HEK293 (cell line): ENCODE measurements around the gene SHOC2.

ENCODE experiments used
- GLI2 ChIP-seq: fragments of 450-650 bp; formaldehyde crosslinking; IDR thresholded peaks from 2 replicates; pipeline ENCODE4; 2017; ENCODE audit warnings: missing biosample characterization, missing genetic modification characterization, low read depth, borderline replicate concordance
- HOXC10 ChIP-seq: sonication (generic); formaldehyde crosslinking; IDR thresholded peaks from 2 replicates; pipeline ENCODE4 v1.8.1; 2023; ENCODE audit warnings: mild to moderate bottlenecking, missing genetic modification reagents
- KLF8 ChIP-seq: fragments of 450-650 bp; formaldehyde crosslinking; IDR thresholded peaks from 2 replicates; pipeline ENCODE4 v1.5.1; 2016; ENCODE audit warnings: missing biosample characterization, missing genetic modification characterization
- TRIM28 ChIP-seq: IDR thresholded peaks from 2 replicates; pipeline ENCODE4 v1.6.1; 2011; ENCODE audit warnings: low read length, control low read depth, borderline replicate concordance
- YY2 ChIP-seq: fragments of 450-650 bp; formaldehyde crosslinking; IDR thresholded peaks from 2 replicates; pipeline ENCODE4 v1.5.1; 2016; ENCODE audit warnings: missing biosample characterization, missing genetic modification characterization
- ZNF221 ChIP-seq: fragments of 450-650 bp; formaldehyde crosslinking; IDR thresholded peaks from 2 replicates; pipeline ENCODE4 v1.5.1; 2017; ENCODE audit warnings: missing biosample characterization, missing genetic modification characterization, borderline replicate concordance
- ZNF544 ChIP-seq: fragments of 450-650 bp; formaldehyde crosslinking; IDR thresholded peaks from 2 replicates; pipeline ENCODE4 v1.5.0; 2017; ENCODE audit warnings: missing biosample characterization, missing genetic modification characterization
- ZNF555 ChIP-seq: fragments of 450-650 bp; formaldehyde crosslinking; conservative IDR thresholded peaks from 2 replicates; pipeline ENCODE4 v1.5.1; 2017; ENCODE audit warnings: missing biosample characterization, mild to moderate bottlenecking, missing genetic modification characterization, inconsistent platforms
- ZNF585B ChIP-seq: fragments of 450-650 bp; formaldehyde crosslinking; IDR thresholded peaks from 2 replicates; pipeline ENCODE4 v1.5.1; 2016; ENCODE audit warnings: missing biosample characterization, missing genetic modification characterization
- ZNF596 ChIP-seq: fragments of 450-650 bp; IDR thresholded peaks from 2 replicates; pipeline ENCODE4 v1.5.0; 2018; ENCODE audit warnings: missing biosample characterization, mild to moderate bottlenecking, missing genetic modification characterization, moderate library complexity
- ZNF621 ChIP-seq: fragments of 450-650 bp; formaldehyde crosslinking; IDR thresholded peaks from 2 replicates; pipeline ENCODE4 v1.5.1; 2017; ENCODE audit warnings: missing biosample characterization, missing genetic modification characterization
- ZNF660 ChIP-seq: fragments of 450-650 bp; IDR thresholded peaks from 2 replicates; pipeline ENCODE4 v1.5.1; 2018; ENCODE audit warnings: missing biosample characterization, mild to moderate bottlenecking, missing genetic modification characterization
- ZNF776 ChIP-seq: fragments of 450-650 bp; formaldehyde crosslinking; IDR thresholded peaks from 2 replicates; pipeline ENCODE4 v1.5.0; 2017; ENCODE audit warnings: missing biosample characterization, missing genetic modification characterization, borderline replicate concordance
- ZNF785 ChIP-seq: fragments of 450-650 bp; formaldehyde crosslinking; IDR thresholded peaks from 2 replicates; pipeline ENCODE4 v1.5.1; 2016; ENCODE audit warnings: missing biosample characterization, missing genetic modification characterization
- TF ChIP-seq, protein P1 (sequence below): fragments of 450-650 bp; formaldehyde crosslinking; IDR thresholded peaks from 2 replicates; pipeline ENCODE4 v1.5.1; 2016; ENCODE audit warnings: missing biosample characterization, missing genetic modification characterization
- TF ChIP-seq, protein P2 (sequence below): fragments of 450-650 bp; formaldehyde crosslinking; conservative IDR thresholded peaks from 2 replicates; pipeline ENCODE4 v1.5.1; 2016; ENCODE audit warnings: low read depth, missing biosample characterization, missing genetic modification characterization
- TF ChIP-seq, protein P3 (sequence below): fragments of 450-650 bp; formaldehyde crosslinking; IDR thresholded peaks from 2 replicates; pipeline ENCODE4 v1.5.1; 2016; ENCODE audit warnings: missing biosample characterization, missing genetic modification characterization
- TF ChIP-seq, protein P4 (sequence below): fragments of 450-650 bp; IDR thresholded peaks from 2 replicates; pipeline ENCODE4 v1.5.1; 2018; ENCODE audit warnings: missing biosample characterization, missing genetic modification characterization
- TF ChIP-seq, protein P5 (sequence below): fragments of 450-650 bp; formaldehyde crosslinking; IDR thresholded peaks from 2 replicates; pipeline ENCODE4 v1.5.1; 2016; ENCODE audit warnings: missing biosample characterization, missing genetic modification characterization
- TF ChIP-seq, protein P6 (sequence below): fragments of 450-650 bp; formaldehyde crosslinking; IDR thresholded peaks from 2 replicates; pipeline ENCODE4 v1.5.1; 2016; ENCODE audit warnings: missing biosample characterization, missing genetic modification characterization

Gene SHOC2

DNA sequence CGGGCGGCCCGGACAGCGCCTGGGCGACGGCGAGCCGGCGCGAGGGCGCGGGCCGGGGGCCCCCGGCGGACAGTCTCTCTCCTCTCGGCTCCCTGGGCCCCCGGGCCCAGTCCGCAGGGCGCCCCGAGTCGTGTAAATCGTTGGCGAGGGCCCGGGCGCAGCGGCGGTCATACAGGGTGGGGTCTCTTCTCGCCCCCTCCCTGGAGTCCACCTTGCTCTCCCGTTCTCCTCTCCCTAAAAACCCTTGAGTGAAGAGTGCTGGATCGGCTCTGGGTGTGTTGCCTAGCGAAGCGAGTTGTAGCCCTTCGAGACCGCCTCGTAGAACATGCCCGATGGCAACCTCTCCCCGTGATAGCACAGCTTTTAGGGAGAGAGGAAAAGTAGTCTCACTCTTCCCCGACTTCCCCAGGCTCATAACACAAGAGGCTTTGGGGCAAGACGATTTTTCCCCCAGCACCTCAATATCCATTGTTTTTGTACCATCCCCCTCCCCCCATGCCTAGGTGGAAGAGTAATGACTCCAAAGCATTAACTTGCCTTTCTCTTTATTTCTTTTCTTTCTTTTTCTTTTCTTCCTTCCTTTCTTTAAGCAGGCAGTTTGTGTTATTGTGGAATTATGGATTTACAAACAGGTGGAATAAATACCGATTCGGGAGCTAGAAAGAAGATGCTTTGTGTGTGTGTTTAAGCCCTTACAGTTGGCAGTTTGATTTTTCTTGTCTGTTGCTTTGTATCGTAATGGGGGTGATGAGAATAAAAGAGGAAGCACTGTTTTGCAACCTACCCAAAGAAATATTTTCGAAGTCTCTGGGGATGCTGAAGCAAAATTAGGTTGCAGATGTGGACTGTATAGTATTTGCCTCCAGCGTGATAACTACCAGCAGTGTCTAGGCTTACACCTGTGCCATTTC lies 822 bp downstream of the SHOC2 start (continued):
- TF ChIP-seq, protein P1, sequence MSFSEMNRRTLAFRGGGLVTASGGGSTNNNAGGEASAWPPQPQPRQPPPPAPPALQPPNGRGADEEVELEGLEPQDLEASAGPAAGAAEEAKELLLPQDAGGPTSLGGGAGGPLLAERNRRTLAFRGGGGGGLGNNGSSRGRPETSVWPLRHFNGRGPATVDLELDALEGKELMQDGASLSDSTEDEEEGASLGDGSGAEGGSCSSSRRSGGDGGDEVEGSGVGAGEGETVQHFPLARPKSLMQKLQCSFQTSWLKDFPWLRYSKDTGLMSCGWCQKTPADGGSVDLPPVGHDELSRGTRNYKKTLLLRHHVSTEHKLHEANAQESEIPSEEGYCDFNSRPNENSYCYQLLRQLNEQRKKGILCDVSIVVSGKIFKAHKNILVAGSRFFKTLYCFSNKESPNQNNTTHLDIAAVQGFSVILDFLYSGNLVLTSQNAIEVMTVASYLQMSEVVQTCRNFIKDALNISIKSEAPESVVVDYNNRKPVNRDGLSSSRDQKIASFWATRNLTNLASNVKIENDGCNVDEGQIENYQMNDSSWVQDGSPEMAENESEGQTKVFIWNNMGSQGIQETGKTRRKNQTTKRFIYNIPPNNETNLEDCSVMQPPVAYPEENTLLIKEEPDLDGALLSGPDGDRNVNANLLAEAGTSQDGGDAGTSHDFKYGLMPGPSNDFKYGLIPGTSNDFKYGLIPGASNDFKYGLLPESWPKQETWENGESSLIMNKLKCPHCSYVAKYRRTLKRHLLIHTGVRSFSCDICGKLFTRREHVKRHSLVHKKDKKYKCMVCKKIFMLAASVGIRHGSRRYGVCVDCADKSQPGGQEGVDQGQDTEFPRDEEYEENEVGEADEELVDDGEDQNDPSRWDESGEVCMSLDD (tag by site-specific recombination) = no peak
- TF ChIP-seq ZNF221 (tag by site-specific recombination) (no peak), ZNF585B (tag by site-specific recombination) (no peak), TRIM28 (no peak), ZNF596 (tag by site-specific recombination) (no peak), ZNF776 (tag by site-specific recombination) (no peak), ZNF555 (tag by site-specific recombination) (no peak), YY2 (no peak), ZNF660 (no peak), ZNF785 (tag by site-specific recombination) (no peak), GLI2 (tag by site-specific recombination) (no peak), ZNF544 (no peak), ZNF621 (tag by site-specific recombination) (no peak), HOXC10 (CRISPR knock-in tag) (no peak), KLF8 (tag by site-specific recombination) (peak; percentile 42)
- TF ChIP-seq, protein P2, sequence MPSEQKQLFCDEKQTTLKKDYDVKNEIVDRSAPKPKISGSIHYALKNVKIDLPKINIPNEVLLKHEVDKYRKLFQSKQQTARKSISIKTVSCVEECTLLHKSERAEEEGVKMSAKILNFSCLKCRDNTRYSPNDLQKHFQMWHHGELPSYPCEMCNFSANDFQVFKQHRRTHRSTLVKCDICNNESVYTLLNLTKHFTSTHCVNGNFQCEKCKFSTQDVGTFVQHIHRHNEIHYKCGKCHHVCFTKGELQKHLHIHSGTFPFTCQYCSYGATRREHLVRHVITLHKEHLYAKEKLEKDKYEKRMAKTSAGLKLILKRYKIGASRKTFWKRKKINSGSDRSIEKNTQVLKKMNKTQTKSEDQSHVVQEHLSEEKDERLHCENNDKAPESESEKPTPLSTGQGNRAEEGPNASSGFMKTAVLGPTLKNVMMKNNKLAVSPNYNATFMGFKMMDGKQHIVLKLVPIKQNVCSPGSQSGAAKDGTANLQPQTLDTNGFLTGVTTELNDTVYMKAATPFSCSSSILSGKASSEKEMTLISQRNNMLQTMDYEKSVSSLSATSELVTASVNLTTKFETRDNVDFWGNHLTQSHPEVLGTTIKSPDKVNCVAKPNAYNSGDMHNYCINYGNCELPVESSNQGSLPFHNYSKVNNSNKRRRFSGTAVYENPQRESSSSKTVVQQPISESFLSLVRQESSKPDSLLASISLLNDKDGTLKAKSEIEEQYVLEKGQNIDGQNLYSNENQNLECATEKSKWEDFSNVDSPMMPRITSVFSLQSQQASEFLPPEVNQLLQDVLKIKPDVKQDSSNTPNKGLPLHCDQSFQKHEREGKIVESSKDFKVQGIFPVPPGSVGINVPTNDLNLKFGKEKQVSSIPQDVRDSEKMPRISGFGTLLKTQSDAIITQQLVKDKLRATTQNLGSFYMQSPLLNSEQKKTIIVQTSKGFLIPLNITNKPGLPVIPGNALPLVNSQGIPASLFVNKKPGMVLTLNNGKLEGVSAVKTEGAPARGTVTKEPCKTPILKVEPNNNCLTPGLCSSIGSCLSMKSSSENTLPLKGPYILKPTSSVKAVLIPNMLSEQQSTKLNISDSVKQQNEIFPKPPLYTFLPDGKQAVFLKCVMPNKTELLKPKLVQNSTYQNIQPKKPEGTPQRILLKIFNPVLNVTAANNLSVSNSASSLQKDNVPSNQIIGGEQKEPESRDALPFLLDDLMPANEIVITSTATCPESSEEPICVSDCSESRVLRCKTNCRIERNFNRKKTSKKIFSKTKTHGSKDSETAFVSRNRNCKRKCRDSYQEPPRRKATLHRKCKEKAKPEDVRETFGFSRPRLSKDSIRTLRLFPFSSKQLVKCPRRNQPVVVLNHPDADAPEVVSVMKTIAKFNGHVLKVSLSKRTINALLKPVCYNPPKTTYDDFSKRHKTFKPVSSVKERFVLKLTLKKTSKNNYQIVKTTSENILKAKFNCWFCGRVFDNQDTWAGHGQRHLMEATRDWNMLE (tag by site-specific recombination) = no peak
- TF ChIP-seq, protein P3, sequence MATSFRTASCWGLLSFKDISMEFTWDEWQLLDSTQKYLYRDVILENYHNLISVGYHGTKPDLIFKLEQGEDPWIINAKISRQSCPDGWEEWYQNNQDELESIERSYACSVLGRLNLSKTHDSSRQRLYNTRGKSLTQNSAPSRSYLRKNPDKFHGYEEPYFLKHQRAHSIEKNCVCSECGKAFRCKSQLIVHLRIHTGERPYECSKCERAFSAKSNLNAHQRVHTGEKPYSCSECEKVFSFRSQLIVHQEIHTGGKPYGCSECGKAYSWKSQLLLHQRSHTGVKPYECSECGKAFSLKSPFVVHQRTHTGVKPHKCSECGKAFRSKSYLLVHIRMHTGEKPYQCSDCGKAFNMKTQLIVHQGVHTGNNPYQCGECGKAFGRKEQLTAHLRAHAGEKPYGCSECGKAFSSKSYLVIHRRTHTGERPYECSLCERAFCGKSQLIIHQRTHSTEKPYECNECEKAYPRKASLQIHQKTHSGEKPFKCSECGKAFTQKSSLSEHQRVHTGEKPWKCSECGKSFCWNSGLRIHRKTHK (tag by site-specific recombination) = no peak
- TF ChIP-seq, protein P4, sequence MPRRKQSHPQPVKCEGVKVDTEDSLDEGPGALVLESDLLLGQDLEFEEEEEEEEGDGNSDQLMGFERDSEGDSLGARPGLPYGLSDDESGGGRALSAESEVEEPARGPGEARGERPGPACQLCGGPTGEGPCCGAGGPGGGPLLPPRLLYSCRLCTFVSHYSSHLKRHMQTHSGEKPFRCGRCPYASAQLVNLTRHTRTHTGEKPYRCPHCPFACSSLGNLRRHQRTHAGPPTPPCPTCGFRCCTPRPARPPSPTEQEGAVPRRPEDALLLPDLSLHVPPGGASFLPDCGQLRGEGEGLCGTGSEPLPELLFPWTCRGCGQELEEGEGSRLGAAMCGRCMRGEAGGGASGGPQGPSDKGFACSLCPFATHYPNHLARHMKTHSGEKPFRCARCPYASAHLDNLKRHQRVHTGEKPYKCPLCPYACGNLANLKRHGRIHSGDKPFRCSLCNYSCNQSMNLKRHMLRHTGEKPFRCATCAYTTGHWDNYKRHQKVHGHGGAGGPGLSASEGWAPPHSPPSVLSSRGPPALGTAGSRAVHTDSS (tag by site-specific recombination) = no peak
- TF ChIP-seq, protein P5, sequence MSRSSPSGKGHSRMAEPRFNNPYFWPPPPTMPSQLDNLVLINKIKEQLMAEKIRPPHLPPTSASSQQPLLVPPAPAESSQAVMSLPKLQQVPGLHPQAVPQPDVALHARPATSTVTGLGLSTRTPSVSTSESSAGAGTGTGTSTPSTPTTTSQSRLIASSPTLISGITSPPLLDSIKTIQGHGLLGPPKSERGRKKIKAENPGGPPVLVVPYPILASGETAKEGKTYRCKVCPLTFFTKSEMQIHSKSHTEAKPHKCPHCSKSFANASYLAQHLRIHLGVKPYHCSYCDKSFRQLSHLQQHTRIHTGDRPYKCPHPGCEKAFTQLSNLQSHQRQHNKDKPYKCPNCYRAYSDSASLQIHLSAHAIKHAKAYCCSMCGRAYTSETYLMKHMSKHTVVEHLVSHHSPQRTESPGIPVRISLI (tag by site-specific recombination) = no peak
- TF ChIP-seq, protein P6, sequence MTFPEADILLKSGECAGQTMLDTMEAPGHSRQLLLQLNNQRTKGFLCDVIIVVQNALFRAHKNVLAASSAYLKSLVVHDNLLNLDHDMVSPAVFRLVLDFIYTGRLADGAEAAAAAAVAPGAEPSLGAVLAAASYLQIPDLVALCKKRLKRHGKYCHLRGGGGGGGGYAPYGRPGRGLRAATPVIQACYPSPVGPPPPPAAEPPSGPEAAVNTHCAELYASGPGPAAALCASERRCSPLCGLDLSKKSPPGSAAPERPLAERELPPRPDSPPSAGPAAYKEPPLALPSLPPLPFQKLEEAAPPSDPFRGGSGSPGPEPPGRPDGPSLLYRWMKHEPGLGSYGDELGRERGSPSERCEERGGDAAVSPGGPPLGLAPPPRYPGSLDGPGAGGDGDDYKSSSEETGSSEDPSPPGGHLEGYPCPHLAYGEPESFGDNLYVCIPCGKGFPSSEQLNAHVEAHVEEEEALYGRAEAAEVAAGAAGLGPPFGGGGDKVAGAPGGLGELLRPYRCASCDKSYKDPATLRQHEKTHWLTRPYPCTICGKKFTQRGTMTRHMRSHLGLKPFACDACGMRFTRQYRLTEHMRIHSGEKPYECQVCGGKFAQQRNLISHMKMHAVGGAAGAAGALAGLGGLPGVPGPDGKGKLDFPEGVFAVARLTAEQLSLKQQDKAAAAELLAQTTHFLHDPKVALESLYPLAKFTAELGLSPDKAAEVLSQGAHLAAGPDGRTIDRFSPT = no peak
